ENCODE measurements around the gene FAXC. TPM values are rescaled to one million over a fixed set of nuclear protein-coding genes. Genes with fewer than 3 reads are reported as not detected.
"Not testable (repeated sequence)": the region's sequence is repeated elsewhere in the genome, so short reads cannot be mapped to it uniquely, and the experiment has no call there.

Gene FAXC
- polyA plus RNA-seq, 1 donor = 4.9 TPM

- H3K27ac ChIP-seq (ENCODE audit: low read length); H3K36me3 ChIP-seq (ENCODE audit: control insufficient read depth, insufficient read depth, low read length); DNase-seq; H3K4me3 ChIP-seq (ENCODE audit: low read length); H3K27me3 ChIP-seq (ENCODE audit: control insufficient read depth, insufficient read depth, low read length); H3K4me1 ChIP-seq (ENCODE audit: control insufficient read depth, insufficient read depth, low read length); H3K9me3 ChIP-seq (ENCODE audit: control insufficient read depth, low read depth, low read length): not testable (repeated sequence)
- WGBS (ENCODE audit: insufficient coverage, low lambda C conversion rate) = no CpG with 5 or more reads among the region's 5 CpGs
These were observed 84.0 kb downstream of the FAXC start for GRCh38 chr6:99265447-99265846.

DNA sequence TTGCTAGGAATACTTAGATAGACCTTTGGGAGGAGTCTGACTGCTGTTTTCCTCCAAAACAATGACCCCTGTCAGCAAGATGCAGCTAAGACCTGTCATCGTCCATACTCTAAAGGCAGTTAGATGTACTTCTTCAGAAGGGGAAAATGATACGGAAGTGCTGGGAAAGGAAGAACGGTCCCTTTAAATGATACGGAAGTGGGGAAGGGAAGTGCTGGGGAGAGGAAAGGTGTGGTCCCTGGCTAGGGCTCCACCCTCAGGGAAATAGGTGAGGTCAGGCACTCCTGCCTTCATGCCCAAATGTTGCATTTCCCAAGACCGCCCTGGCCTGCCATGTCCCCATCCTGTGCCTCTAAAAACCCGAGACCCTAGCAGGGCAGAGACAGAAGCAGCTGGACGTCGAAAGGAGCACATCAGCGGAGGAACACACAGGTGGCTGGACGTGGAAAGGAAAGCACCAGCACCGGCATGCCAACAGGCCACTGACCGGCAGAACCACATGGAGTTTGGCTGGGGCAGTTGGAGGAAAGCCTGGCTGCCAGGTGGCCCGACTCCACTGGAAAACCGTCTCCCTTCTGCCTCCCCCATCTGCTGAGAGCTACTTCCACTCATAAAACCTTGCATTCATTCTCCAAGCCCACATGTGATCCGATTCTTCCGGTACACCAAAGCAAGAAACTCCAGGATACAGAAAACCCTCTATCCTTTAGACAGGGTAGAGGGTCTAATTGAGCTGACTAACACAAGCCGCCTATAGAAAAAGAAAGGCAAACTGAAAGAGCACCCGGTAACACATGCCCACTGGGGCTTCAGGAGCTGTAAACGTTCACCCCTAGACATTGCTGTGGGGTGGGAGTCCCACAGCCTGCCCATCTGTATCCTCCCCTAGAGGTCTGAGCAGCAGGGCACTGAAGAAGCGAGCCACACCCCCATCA, 94.6 kb downstream of the FAXC start:
- H3K4me3 ChIP-seq (ENCODE audit: low read length) = no peak overlapping the region
- DNase-seq = no peak
- H3K4me1 ChIP-seq (ENCODE audit: control insufficient read depth, insufficient read depth, low read length) = no peaks in the 10 kb centered on the region
- WGBS (ENCODE audit: insufficient coverage, low lambda C conversion rate) = 88% methylated on average over 3 of the region's 20 CpGs
- H3K36me3 ChIP-seq (ENCODE audit: control insufficient read depth, insufficient read depth, low read length) = no peaks in the 10 kb centered on the region
- H3K27me3 ChIP-seq (ENCODE audit: control insufficient read depth, insufficient read depth, low read length) = no peaks in the 10 kb centered on the region
- H3K9me3 ChIP-seq (ENCODE audit: control insufficient read depth, low read depth, low read length) = no peaks in the 10 kb centered on the region
- no peak overlapping the region for H3K27ac ChIP-seq (ENCODE audit: low read length)

DNA sequence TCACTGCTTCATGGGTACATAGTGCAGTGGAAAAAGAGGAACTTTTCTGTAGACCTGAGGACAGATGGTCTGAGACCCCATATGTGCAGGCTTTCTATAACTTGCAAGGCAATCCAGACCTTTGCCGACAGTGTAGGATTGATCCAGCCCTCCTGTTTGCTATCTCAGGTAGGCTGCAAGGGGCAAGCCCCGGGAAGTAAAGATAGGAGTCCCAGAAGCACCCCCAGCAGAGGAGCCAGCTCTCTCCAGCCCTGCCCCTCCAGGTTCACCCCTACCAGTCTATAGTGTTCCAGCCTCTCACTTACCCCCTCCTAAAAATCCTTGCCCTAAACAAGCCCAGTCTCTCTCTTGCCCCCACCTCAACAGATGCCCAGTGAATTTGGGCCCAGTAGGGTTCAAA, 96.2 kb downstream of the FAXC start:
- Histone ChIP-seq H3K27ac (ENCODE audit: low read length) (no peak overlapping the region), H3K4me1 (ENCODE audit: control insufficient read depth, insufficient read depth, low read length) (no peaks in the 10 kb centered on the region), H3K4me3 (ENCODE audit: low read length) (no peak overlapping the region), H3K36me3 (ENCODE audit: control insufficient read depth, insufficient read depth, low read length) (no peaks in the 10 kb centered on the region), H3K27me3 (ENCODE audit: control insufficient read depth, insufficient read depth, low read length) (no peaks in the 10 kb centered on the region), H3K9me3 (ENCODE audit: control insufficient read depth, low read depth, low read length) (no peaks in the 10 kb centered on the region)
- no peak for DNase-seq
- no CpG with 5 or more reads among the region's 2 CpGs for WGBS (ENCODE audit: insufficient coverage, low lambda C conversion rate)

DNA sequence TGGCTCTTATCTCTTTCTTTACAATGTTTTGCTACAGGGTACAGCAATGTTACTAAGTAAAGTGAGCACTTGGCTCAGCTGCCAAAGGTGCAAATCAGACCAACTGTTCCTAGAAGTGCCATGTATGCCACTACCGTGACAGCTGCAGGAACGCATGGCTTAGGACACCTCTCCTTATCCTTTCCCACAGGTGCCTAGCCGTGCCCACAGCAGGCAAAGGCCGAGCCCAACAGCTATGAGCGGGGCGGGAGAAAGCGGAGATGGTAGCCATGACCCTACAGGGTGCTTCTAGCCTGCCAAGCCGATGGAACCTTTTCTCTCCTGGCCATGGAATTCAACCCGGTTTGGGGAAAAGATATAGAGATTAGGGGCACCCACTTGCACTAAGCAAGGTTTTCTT, 97.1 kb downstream of the FAXC start:
- DNase-seq = no peak
- Histone ChIP-seq H3K36me3 (ENCODE audit: control insufficient read depth, insufficient read depth, low read length) (no peaks in the 10 kb centered on the region), H3K27me3 (ENCODE audit: control insufficient read depth, insufficient read depth, low read length) (no peaks in the 10 kb centered on the region), H3K9me3 (ENCODE audit: control insufficient read depth, low read depth, low read length) (no peaks in the 10 kb centered on the region), H3K4me3 (ENCODE audit: low read length) (no peak overlapping the region), H3K4me1 (ENCODE audit: control insufficient read depth, insufficient read depth, low read length) (no peaks in the 10 kb centered on the region), H3K27ac (ENCODE audit: low read length) (no peak overlapping the region)
- WGBS (ENCODE audit: insufficient coverage, low lambda C conversion rate) = no CpG with 5 or more reads among the region's 9 CpGs

DNA sequence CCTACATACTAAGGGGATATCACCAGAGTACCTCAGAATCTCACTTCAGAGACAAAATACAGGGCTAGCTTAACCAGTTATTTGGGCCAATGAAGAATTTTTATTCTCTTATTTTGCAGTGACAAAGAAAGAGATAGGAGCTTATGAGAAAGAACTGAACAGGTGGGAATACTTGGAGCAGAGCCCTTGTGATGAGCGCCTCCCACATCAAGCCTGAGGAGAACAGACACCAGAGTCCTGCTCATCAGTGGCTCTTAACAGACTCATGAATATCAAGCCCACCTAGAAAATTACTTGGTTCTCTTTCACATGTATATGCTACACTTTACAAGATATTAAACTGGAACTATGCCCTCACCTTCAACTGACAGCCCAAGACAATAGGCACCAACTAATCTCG, 99.0 kb downstream of the FAXC start:
- Histone ChIP-seq H3K27me3 (ENCODE audit: control insufficient read depth, insufficient read depth, low read length) (no peaks in the 10 kb centered on the region), H3K4me1 (ENCODE audit: control insufficient read depth, insufficient read depth, low read length) (no peaks in the 10 kb centered on the region), H3K4me3 (ENCODE audit: low read length) (no peak overlapping the region), H3K36me3 (ENCODE audit: control insufficient read depth, insufficient read depth, low read length) (no peaks in the 10 kb centered on the region), H3K27ac (ENCODE audit: low read length) (no peak overlapping the region), H3K9me3 (ENCODE audit: control insufficient read depth, low read depth, low read length) (no peaks in the 10 kb centered on the region)
- DNase-seq = no peak
- WGBS (ENCODE audit: insufficient coverage, low lambda C conversion rate) = no CpG with 5 or more reads among the region's 2 CpGs

- no peaks in the 10 kb centered on the region for H3K9me3 ChIP-seq (ENCODE audit: control insufficient read depth, low read depth, low read length)
- no peak for DNase-seq
- no peak overlapping the region for H3K27ac ChIP-seq (ENCODE audit: low read length)
- H3K36me3 ChIP-seq (ENCODE audit: control insufficient read depth, insufficient read depth, low read length) = no peaks in the 10 kb centered on the region
- WGBS (ENCODE audit: insufficient coverage, low lambda C conversion rate) = no CpG with 5 or more reads among the region's 1 CpG
- no peaks in the 10 kb centered on the region for H3K4me1 ChIP-seq (ENCODE audit: control insufficient read depth, insufficient read depth, low read length)
- peaks cover 3% of the 10 kb centered on the region for H3K27me3 ChIP-seq (ENCODE audit: control insufficient read depth, insufficient read depth, low read length)
- no peak overlapping the region for H3K4me3 ChIP-seq (ENCODE audit: low read length)
These were observed 102.9 kb downstream of the FAXC start for GRCh38 chr6:99246602-99247001.

- Histone ChIP-seq H3K27ac (ENCODE audit: low read length) (no peak overlapping the region), H3K9me3 (ENCODE audit: control insufficient read depth, low read depth, low read length) (no peaks in the 10 kb centered on the region), H3K27me3 (ENCODE audit: control insufficient read depth, insufficient read depth, low read length) (peaks cover 3% of the 10 kb centered on the region), H3K4me3 (ENCODE audit: low read length) (no peak overlapping the region), H3K36me3 (ENCODE audit: control insufficient read depth, insufficient read depth, low read length) (no peaks in the 10 kb centered on the region), H3K4me1 (ENCODE audit: control insufficient read depth, insufficient read depth, low read length) (no peaks in the 10 kb centered on the region)
- DNase-seq = no peak
- WGBS (ENCODE audit: insufficient coverage, low lambda C conversion rate) = no CpG with 5 or more reads among the region's 5 CpGs
These were observed 107.5 kb downstream of the FAXC start for GRCh38 chr6:99241905-99242534.

DNA sequence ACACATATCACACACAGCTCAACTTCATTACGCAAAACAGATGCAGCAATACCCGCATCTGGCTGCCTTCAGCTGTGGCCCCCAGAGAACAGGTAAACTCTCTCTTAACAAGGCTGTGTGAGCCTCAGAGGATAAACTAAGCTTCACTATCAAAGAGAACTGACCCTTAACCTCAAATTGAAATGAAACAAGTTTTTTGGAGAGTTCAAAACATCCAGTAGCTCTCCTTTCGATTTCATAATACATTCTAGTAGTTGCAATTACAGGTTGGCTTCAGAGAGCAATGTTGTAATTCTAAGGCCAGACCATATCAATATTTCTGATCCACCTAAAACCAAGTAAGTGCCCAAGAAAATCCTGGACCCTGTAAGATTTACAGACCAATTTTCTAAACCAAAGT, 113.5 kb downstream of the FAXC start:
- peaks cover 2% of the 10 kb centered on the region for H3K27me3 ChIP-seq (ENCODE audit: control insufficient read depth, insufficient read depth, low read length)
- no peaks in the 10 kb centered on the region for H3K4me1 ChIP-seq (ENCODE audit: control insufficient read depth, insufficient read depth, low read length)
- WGBS (ENCODE audit: insufficient coverage, low lambda C conversion rate) = no CpG with 5 or more reads among the region's 3 CpGs
- H3K4me3 ChIP-seq (ENCODE audit: low read length) = no peak overlapping the region
- H3K36me3 ChIP-seq (ENCODE audit: control insufficient read depth, insufficient read depth, low read length) = no peaks in the 10 kb centered on the region
- no peak for DNase-seq
- H3K27ac ChIP-seq (ENCODE audit: low read length) = no peak overlapping the region
- no peaks in the 10 kb centered on the region for H3K9me3 ChIP-seq (ENCODE audit: control insufficient read depth, low read depth, low read length)

DNA sequence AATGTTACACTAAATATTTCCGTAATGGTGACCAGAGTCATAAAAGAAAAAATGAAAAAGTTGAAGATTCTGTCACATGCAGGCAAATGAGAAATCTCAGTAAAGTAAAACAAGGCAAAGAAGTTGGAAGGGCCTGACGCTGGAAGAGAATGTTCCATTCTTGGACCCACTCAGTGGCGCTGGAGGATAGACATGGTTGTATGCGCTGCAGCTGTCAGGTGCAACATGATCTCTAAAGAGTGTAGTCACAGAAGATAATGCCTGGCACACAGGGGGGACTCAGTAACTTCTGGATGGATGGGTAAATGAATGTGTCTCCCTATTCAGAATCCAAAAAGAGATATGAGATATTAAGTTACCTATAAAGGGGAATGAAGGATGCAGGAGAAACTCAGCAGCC, 116.3 kb downstream of the FAXC start:
- Histone ChIP-seq H3K36me3 (ENCODE audit: control insufficient read depth, insufficient read depth, low read length) (no peaks in the 10 kb centered on the region), H3K9me3 (ENCODE audit: control insufficient read depth, low read depth, low read length) (no peaks in the 10 kb centered on the region), H3K4me1 (ENCODE audit: control insufficient read depth, insufficient read depth, low read length) (no peaks in the 10 kb centered on the region), H3K27me3 (ENCODE audit: control insufficient read depth, insufficient read depth, low read length) (peaks cover 2% of the 10 kb centered on the region), H3K27ac (ENCODE audit: low read length) (no peak overlapping the region), H3K4me3 (ENCODE audit: low read length) (no peak overlapping the region)
- WGBS (ENCODE audit: insufficient coverage, low lambda C conversion rate) = 100% methylated on average over 1 of the region's 4 CpGs
- DNase-seq = no peak

- H3K36me3 ChIP-seq (ENCODE audit: control insufficient read depth, insufficient read depth, low read length) = no peaks in the 10 kb centered on the region
- H3K4me1 ChIP-seq (ENCODE audit: control insufficient read depth, insufficient read depth, low read length) = no peaks in the 10 kb centered on the region
- no peak overlapping the region for H3K4me3 ChIP-seq (ENCODE audit: low read length)
- no peak for DNase-seq
- H3K9me3 ChIP-seq (ENCODE audit: control insufficient read depth, low read depth, low read length) = no peaks in the 10 kb centered on the region
- no peak overlapping the region for H3K27ac ChIP-seq (ENCODE audit: low read length)
- H3K27me3 ChIP-seq (ENCODE audit: control insufficient read depth, insufficient read depth, low read length) = peaks cover 2% of the 10 kb centered on the region
- 85% methylated on average over 7 of the region's 8 CpGs for WGBS (ENCODE audit: insufficient coverage, low lambda C conversion rate)
These were observed 117.4 kb downstream of the FAXC start for GRCh38 chr6:99232056-99232455.
